HAP-1 (cell line): ENCODE results near the gene CPAMD8.
"Not testable (repeated sequence)": the region's sequence is repeated elsewhere in the genome, so short reads cannot be mapped to it uniquely, and the experiment has no call there.

Experiments
- DNase-seq, 2 experiments: peaks; one replicate each; pipeline ENCODE4 v3.0.0-alpha.2; 2016 to 2020; ENCODE audit warnings: low spot score in 2 of 2
- H3K27me3 ChIP-seq: fragments of 250-450 bp; sonication (Bioruptor Pico); 2 replicates; pipeline ENCODE4 v1.5.1; 2020; ENCODE audit warnings: low read depth, mild to moderate bottlenecking, moderate library complexity
- H3K36me3 ChIP-seq: fragments of 250-450 bp; sonication (Bioruptor Pico); replicated peaks from 2 replicates; pipeline ENCODE4 v1.5.1; 2020; ENCODE audit warnings: mild to moderate bottlenecking
- H3K4me1 ChIP-seq: fragments of 250-450 bp; sonication (Bioruptor Pico); 2 replicates; pipeline ENCODE4 v1.5.1; 2020; ENCODE audit warnings: mild to moderate bottlenecking
- H3K4me3 ChIP-seq: fragments of 250-450 bp; sonication (Bioruptor Pico); 2 replicates; pipeline ENCODE4 v1.5.1; 2020; ENCODE audit warnings: mild to moderate bottlenecking, moderate library complexity
- H3K9me3 ChIP-seq: fragments of 250-450 bp; sonication (Bioruptor Pico); 2 replicates; pipeline ENCODE4 v1.5.1; 2020; ENCODE audit warnings: mild to moderate bottlenecking, moderate library complexity
- in situ Hi-C: fragments of 300-500 bp; cut with MboI; formaldehyde crosslinking; loops from 3 replicates; pipeline ENCODE4 v1.14.3; 2020; ENCODE audit warnings: low sequenced_read_pairs, inconsistent platforms, mixed read lengths

CPAMD8 gene

GRCh38 chr19:17002455-17002854 lies 24.2 kb downstream of the CPAMD8 start:
- in situ Hi-C loops = no loop called here
- no peaks in the 10 kb centered on the region for H3K36me3 ChIP-seq
- H3K4me1 ChIP-seq = no peaks in the 10 kb centered on the region
- no peak overlapping the region for H3K4me3 ChIP-seq
- peaks cover 6% of the 10 kb centered on the region; the same call in 1 of the 2 replicates for H3K9me3 ChIP-seq
- no peak for DNase-seq
- H3K27me3 ChIP-seq = no peaks in the 10 kb centered on the region

GRCh38 chr19:17001603-17002183 lies 24.9 kb downstream of the CPAMD8 start:
- no peaks in the 10 kb centered on the region for H3K36me3 ChIP-seq
- H3K4me3 ChIP-seq = no peak overlapping the region
- no peak for DNase-seq
- H3K9me3 ChIP-seq = peaks cover 6% of the 10 kb centered on the region; the same call in 1 of the 2 replicates
- in situ Hi-C loops = no loop called here
- no peaks in the 10 kb centered on the region for H3K27me3 ChIP-seq
- no peaks in the 10 kb centered on the region for H3K4me1 ChIP-seq

- Histone ChIP-seq H3K4me3 (no peak overlapping the region), H3K36me3 (no peaks in the 10 kb centered on the region), H3K9me3 (peaks cover 6% of the 10 kb centered on the region; the same call in 1 of the 2 replicates), H3K27me3 (no peaks in the 10 kb centered on the region), H3K4me1 (no peaks in the 10 kb centered on the region)
- no peak for DNase-seq
- in situ Hi-C loops = no loop called here
Observed at GRCh38 chr19:16998635-16999194, 27.9 kb downstream of the CPAMD8 start.

- DNase-seq, H3K9me3 ChIP-seq, H3K27me3 ChIP-seq, in situ Hi-C loops, H3K36me3 ChIP-seq, H3K4me1 ChIP-seq, H3K4me3 ChIP-seq: not testable (repeated sequence)
Observed at GRCh38 chr19:16996838-16997490, 29.6 kb downstream of the CPAMD8 start.

- no peaks in the 10 kb centered on the region for H3K36me3 ChIP-seq
- H3K27me3 ChIP-seq = no peaks in the 10 kb centered on the region
- DNase-seq = no peak
- no peak overlapping the region for H3K4me3 ChIP-seq
- in situ Hi-C loops = no loop called here
- peaks cover 2% of the 10 kb centered on the region for H3K9me3 ChIP-seq
- no peaks in the 10 kb centered on the region for H3K4me1 ChIP-seq
Observed at GRCh38 chr19:16988661-16989060, 37.9 kb downstream of the CPAMD8 start.

- H3K27me3 ChIP-seq = no peaks in the 10 kb centered on the region
- DNase-seq = no peak
- in situ Hi-C loops = no loop called here
- no peak overlapping the region for H3K4me3 ChIP-seq
- H3K4me1 ChIP-seq = no peaks in the 10 kb centered on the region
- peaks cover 4% of the 10 kb centered on the region for H3K9me3 ChIP-seq
- H3K36me3 ChIP-seq = no peaks in the 10 kb centered on the region
Observed at GRCh38 chr19:16985403-16985802, 41.2 kb downstream of the CPAMD8 start.

- DNase-seq, H3K9me3 ChIP-seq, H3K4me1 ChIP-seq, H3K27me3 ChIP-seq, H3K4me3 ChIP-seq, in situ Hi-C loops, H3K36me3 ChIP-seq: not testable (repeated sequence)
Observed at GRCh38 chr19:16982586-16982985, 44.0 kb downstream of the CPAMD8 start.

- in situ Hi-C loops = no loop called here
- no peaks in the 10 kb centered on the region for H3K4me1 ChIP-seq
- no peak for DNase-seq
- no peaks in the 10 kb centered on the region for H3K27me3 ChIP-seq
- H3K36me3 ChIP-seq = no peaks in the 10 kb centered on the region
- no peak overlapping the region for H3K4me3 ChIP-seq
- peaks cover 2% of the 10 kb centered on the region; the same call in 1 of the 2 replicates for H3K9me3 ChIP-seq
Observed at GRCh38 chr19:16978839-16979802, 47.5 kb downstream of the CPAMD8 start.

- Histone ChIP-seq H3K27me3 (no peaks in the 10 kb centered on the region), H3K9me3 (no peaks in the 10 kb centered on the region), H3K4me3 (no peak overlapping the region), H3K4me1 (no peaks in the 10 kb centered on the region), H3K36me3 (no peaks in the 10 kb centered on the region)
- in situ Hi-C loops = no loop called here
- no peak for DNase-seq
Observed at GRCh38 chr19:16978156-16978555, 48.5 kb downstream of the CPAMD8 start.

- H3K36me3 ChIP-seq = no peaks in the 10 kb centered on the region
- no peak overlapping the region for H3K4me3 ChIP-seq
- H3K27me3 ChIP-seq = no peaks in the 10 kb centered on the region
- no peaks in the 10 kb centered on the region for H3K4me1 ChIP-seq
- DNase-seq = no peak
- in situ Hi-C loops = no loop called here
- no peaks in the 10 kb centered on the region for H3K9me3 ChIP-seq
Observed at GRCh38 chr19:16977306-16977705, 49.3 kb downstream of the CPAMD8 start.

GRCh38 chr19:16976446-16976845 lies 50.2 kb downstream of the CPAMD8 start:
- Histone ChIP-seq H3K4me3 (no peak overlapping the region), H3K9me3 (no peaks in the 10 kb centered on the region), H3K36me3 (no peaks in the 10 kb centered on the region), H3K4me1 (no peaks in the 10 kb centered on the region), H3K27me3 (no peaks in the 10 kb centered on the region)
- DNase-seq = no peak
- in situ Hi-C loops = no loop called here

GRCh38 chr19:16970821-16971220 lies 55.8 kb downstream of the CPAMD8 start:
- Histone ChIP-seq H3K27me3 (no peaks in the 10 kb centered on the region), H3K4me1 (no peaks in the 10 kb centered on the region), H3K9me3 (no peaks in the 10 kb centered on the region; the same call in 1 of the 2 replicates), H3K4me3 (no peak overlapping the region), H3K36me3 (no peaks in the 10 kb centered on the region)
- in situ Hi-C loops = no loop called here
- no peak for DNase-seq

- in situ Hi-C loops = no loop called here
- Histone ChIP-seq H3K27me3 (no peaks in the 10 kb centered on the region), H3K9me3 (no peaks in the 10 kb centered on the region; the same call in 1 of the 2 replicates), H3K4me3 (no peak overlapping the region), H3K4me1 (no peaks in the 10 kb centered on the region), H3K36me3 (no peaks in the 10 kb centered on the region)
- DNase-seq = peak in 1 of 2 experiments; percentile 13
Observed at GRCh38 chr19:16969135-16969534, 57.5 kb downstream of the CPAMD8 start.
